Measurements from ENCODE around the gene ZNF550. TPM values are rescaled to one million over a fixed set of nuclear protein-coding genes. Genes with fewer than 3 reads are reported as not detected.

ZNF550 gene
- total RNA-seq, 1 experiment from 2014 or later = 3.1 TPM

DNA sequence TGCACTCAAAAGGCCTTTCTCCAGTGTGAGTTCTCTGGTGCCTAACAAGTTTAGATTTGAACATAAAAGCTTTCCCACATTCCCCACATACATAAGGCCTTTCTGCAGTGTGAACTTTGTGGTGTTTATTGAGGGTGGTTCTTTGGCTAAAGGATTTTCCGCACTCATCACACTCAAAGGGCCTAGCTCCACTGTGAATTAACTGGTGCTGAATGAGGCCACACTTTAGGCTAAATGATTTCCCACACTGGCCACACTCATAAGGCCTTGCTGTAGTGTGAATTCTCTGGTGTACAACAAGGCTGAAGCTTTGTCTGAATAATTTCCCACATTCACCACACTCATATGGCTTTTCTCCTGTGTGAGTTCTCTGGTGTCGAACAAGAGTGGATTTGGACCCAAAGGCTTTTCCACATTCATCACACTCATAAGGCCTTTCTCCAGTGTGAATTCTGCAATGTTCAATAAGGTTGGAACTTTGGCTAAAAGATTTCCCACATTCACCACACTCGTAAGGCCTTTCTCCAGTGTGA, 12.8 kb upstream of the ZNF550 start:
- RAD21 ChIA-PET (ENCODE audit: low non-redundant PET in 1 of 2, low total read pairs in 2 of 2, uncharacterized antibody in 2 of 2, unreplicated experiment in 2 of 2) = no interaction called here
- no peaks in the 10 kb centered on the region for H3K27me3 ChIP-seq (ENCODE audit: insufficient read depth, low read length)
- H3K9me2 ChIP-seq (ENCODE audit: insufficient read depth) = no peaks in the 10 kb centered on the region
- intact Hi-C loops (cut with micrococcal nuclease) = loop anchor here (10.0 kb wide), 1 partner anchor 138 kb away; the partner anchor contains the start of gene ZNF749
- TF ChIP-seq ZNF274 (IDR thresholded peaks at IDR 0.05; ENCODE audit: low read depth, low read length) (peak; percentile 90), POLR2A (IDR thresholded peaks at IDR 0.05; ENCODE audit: borderline replicate concordance, extremely low read depth, insufficient read depth, insufficient read length) (no peak)
- no TSS peak for BruUV-seq (replicated peaks)
- H3K9ac ChIP-seq (ENCODE audit: low read length) = no peak overlapping the region
- H3K79me2 ChIP-seq (ENCODE audit: insufficient read depth, low read length) = 0 out of 2 replicates have a peak, but pooled peaks cover 2% of the 10 kb centered on the region
- H3K27ac ChIP-seq (ENCODE audit: low read depth, low read length) = no peak overlapping the region
- peaks cover 15 to 29% of the 10 kb centered on the region in 2 experiments for H3K36me3 ChIP-seq (ENCODE audit: control insufficient read depth in 1 of 2, insufficient read depth in 2 of 2, low read length in 2 of 2)
- POLR2A ChIA-PET = no interaction called here
- H3K4me3 ChIP-seq (replicated peaks in 1 of 2; ENCODE audit: low read depth in 1 of 2, low read length in 2 of 2) = no peak overlapping the region
- no peaks in the 10 kb centered on the region for H4K20me1 ChIP-seq (ENCODE audit: insufficient read depth)
- CTCF ChIA-PET = no interaction called here
- H3K4me1 ChIP-seq (ENCODE audit: control insufficient read depth in 1 of 2, insufficient read depth in 2 of 2, low read length in 2 of 2) = peaks cover 0 to 2% of the 10 kb centered on the region in 2 experiments; a peak in 1 of 4 replicates
- DNase-seq (ENCODE audit: low read depth, low spot score) (no peak), ATAC-seq (no peak)
- no peak overlapping the region for H3K4me2 ChIP-seq (ENCODE audit: low read length)
- peaks cover 61 to 63% of the 10 kb centered on the region in 2 experiments; a peak in 3 of 4 replicates for H3K9me3 ChIP-seq (ENCODE audit: control insufficient read depth in 1 of 2, insufficient read depth in 1 of 2, low read depth in 1 of 2, low read length in 2 of 2)
- no peak overlapping the region for H2AFZ ChIP-seq (ENCODE audit: low read depth, low read length, poor library complexity, severe bottlenecking)

DNA sequence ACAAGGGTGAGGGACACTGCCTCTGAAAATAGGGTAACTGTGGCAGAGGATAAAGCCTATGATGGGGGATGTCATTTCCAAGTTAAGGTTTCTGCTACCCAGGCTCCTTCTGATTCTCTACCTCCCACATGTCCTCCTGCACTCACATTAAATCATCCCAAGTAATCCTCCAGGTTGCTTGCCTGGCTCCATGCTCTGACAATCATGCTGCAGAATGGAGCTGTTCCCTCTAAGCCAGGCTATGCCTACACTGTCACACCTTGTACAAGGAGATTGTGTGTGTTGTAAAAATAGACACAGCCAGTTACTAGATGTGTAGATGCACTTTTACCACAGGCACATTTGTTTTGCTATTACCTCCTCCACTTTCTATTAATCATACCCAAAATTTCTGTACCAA, 11.0 kb upstream of the ZNF550 start:
- no TSS peak for BruUV-seq (replicated peaks)
- H2AFZ ChIP-seq (ENCODE audit: low read depth, low read length, poor library complexity, severe bottlenecking) = no peak overlapping the region
- H3K9me3 ChIP-seq (ENCODE audit: control insufficient read depth in 1 of 2, insufficient read depth in 1 of 2, low read depth in 1 of 2, low read length in 2 of 2) = peaks cover 64 to 76% of the 10 kb centered on the region in 2 experiments; a peak in 2 of 4 replicates
- RAD21 ChIA-PET (ENCODE audit: low non-redundant PET in 1 of 2, low total read pairs in 2 of 2, uncharacterized antibody in 2 of 2, unreplicated experiment in 2 of 2) = no interaction called here
- no peak overlapping the region for H3K4me3 ChIP-seq (replicated peaks in 1 of 2; ENCODE audit: low read depth in 1 of 2, low read length in 2 of 2)
- CTCF ChIA-PET = no interaction called here
- no peak overlapping the region for H3K9ac ChIP-seq (ENCODE audit: low read length)
- no peak overlapping the region for H3K4me2 ChIP-seq (ENCODE audit: low read length)
- no peaks in the 10 kb centered on the region for H3K4me1 ChIP-seq (ENCODE audit: control insufficient read depth in 1 of 2, insufficient read depth in 2 of 2, low read length in 2 of 2)
- intact Hi-C loops (cut with micrococcal nuclease) = loop anchor here (10.0 kb wide), 1 partner anchor 136 kb away; the partner anchor contains the start of gene ZNF749
- POLR2A ChIA-PET = no interaction called here
- no peaks in the 10 kb centered on the region for H3K9me2 ChIP-seq (ENCODE audit: insufficient read depth)
- no peak for ATAC-seq
- H3K36me3 ChIP-seq (ENCODE audit: control insufficient read depth in 1 of 2, insufficient read depth in 2 of 2, low read length in 2 of 2) = peaks cover 15 to 29% of the 10 kb centered on the region in 2 experiments
- H4K20me1 ChIP-seq (ENCODE audit: insufficient read depth) = no peaks in the 10 kb centered on the region
- TF ChIP-seq SP1 (IDR thresholded peaks at IDR 0.05; ENCODE audit: low read depth) (no peak), FOSL1 (IDR thresholded peaks at IDR 0.05; ENCODE audit: low read depth) (no peak), POLR2A (IDR thresholded peaks at IDR 0.05; ENCODE audit: borderline replicate concordance, extremely low read depth, insufficient read depth, insufficient read length) (no peak), EZH2 (IDR thresholded peaks at IDR 0.05) (no peak), CBX3 (IDR thresholded peaks at IDR 0.05; ENCODE audit: low read depth) (no peak)
- TF ChIP-seq, protein P1, sequence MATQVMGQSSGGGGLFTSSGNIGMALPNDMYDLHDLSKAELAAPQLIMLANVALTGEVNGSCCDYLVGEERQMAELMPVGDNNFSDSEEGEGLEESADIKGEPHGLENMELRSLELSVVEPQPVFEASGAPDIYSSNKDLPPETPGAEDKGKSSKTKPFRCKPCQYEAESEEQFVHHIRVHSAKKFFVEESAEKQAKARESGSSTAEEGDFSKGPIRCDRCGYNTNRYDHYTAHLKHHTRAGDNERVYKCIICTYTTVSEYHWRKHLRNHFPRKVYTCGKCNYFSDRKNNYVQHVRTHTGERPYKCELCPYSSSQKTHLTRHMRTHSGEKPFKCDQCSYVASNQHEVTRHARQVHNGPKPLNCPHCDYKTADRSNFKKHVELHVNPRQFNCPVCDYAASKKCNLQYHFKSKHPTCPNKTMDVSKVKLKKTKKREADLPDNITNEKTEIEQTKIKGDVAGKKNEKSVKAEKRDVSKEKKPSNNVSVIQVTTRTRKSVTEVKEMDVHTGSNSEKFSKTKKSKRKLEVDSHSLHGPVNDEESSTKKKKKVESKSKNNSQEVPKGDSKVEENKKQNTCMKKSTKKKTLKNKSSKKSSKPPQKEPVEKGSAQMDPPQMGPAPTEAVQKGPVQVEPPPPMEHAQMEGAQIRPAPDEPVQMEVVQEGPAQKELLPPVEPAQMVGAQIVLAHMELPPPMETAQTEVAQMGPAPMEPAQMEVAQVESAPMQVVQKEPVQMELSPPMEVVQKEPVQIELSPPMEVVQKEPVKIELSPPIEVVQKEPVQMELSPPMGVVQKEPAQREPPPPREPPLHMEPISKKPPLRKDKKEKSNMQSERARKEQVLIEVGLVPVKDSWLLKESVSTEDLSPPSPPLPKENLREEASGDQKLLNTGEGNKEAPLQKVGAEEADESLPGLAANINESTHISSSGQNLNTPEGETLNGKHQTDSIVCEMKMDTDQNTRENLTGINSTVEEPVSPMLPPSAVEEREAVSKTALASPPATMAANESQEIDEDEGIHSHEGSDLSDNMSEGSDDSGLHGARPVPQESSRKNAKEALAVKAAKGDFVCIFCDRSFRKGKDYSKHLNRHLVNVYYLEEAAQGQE (IDR thresholded peaks at IDR 0.05; ENCODE audit: low read depth) = no peak
- TF ChIP-seq, protein P2, sequence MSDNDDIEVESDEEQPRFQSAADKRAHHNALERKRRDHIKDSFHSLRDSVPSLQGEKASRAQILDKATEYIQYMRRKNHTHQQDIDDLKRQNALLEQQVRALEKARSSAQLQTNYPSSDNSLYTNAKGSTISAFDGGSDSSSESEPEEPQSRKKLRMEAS (IDR thresholded peaks at IDR 0.05) = no peak
- DNase-seq (ENCODE audit: low read depth, low spot score) = no peak
- H3K27me3 ChIP-seq (ENCODE audit: insufficient read depth, low read length) = no peaks in the 10 kb centered on the region
- no peaks in the 10 kb centered on the region for H3K79me2 ChIP-seq (ENCODE audit: insufficient read depth, low read length)
- no peak overlapping the region for H3K27ac ChIP-seq (ENCODE audit: low read depth, low read length)

Data from HCT116 (cell line).